ENCODE measurements around the gene PSMD2.

GRCh38 chr3:184250167-184250828, 48.7 kb upstream of the PSMD2 start:
- TF ChIP-seq POLR2AphosphoS5 (IDR thresholded peaks at IDR 0.05; ENCODE audit: low read depth, low read length) = no peak
- no peak for TF ChIP-seq POLR2A (IDR thresholded peaks at IDR 0.05; ENCODE audit: low read depth, low read length)
- TF ChIP-seq TAF1 (IDR thresholded peaks at IDR 0.05; ENCODE audit: borderline replicate concordance, low read depth, low read length) = no peak

Measured in GM12892 (cell line).